GM12892 (cell line): ENCODE results near the gene MLH3.

Experiments used
- POLR2A ChIP-seq: IDR thresholded peaks from 2 replicates; pipeline ENCODE4 v1.6.1; 2011; ENCODE audit warnings: low read depth, low read length, control low read depth
- TAF1 ChIP-seq: IDR thresholded peaks from 2 replicates; pipeline ENCODE4 v1.6.1; 2011; ENCODE audit warnings: low read depth, mild to moderate bottlenecking, control low read depth, low read length, borderline replicate concordance

- TF ChIP-seq TAF1 (no peak), POLR2A (no peak)
Measured at GRCh38 chr14:75088566-75089373, 37.5 kb upstream of the MLH3 start.
